Globus pallidus (tissue), 1 donor: Measurements from ENCODE around the gene KCNK16.

Source experiments
- DNase-seq: peaks from one replicate; pipeline ENCODE4 v3.0.0-alpha.2; 2015; ENCODE audit warnings: low spot score

KCNK16 gene

GRCh38 chr6:39276379-39276995, 46.0 kb downstream of the KCNK16 start:
- no peak for DNase-seq

GRCh38 chr6:39274903-39275302, 47.6 kb downstream of the KCNK16 start:
- DNase-seq, result no peak

- DNase-seq, result no peak
Measured at GRCh38 chr6:39274471-39274870, 48.0 kb downstream of the KCNK16 start.

- no peak for DNase-seq
Measured at GRCh38 chr6:39273406-39273821, 49.1 kb downstream of the KCNK16 start.

- DNase-seq, result no peak
Measured at GRCh38 chr6:39269961-39270360, 52.5 kb downstream of the KCNK16 start.

- DNase-seq, result no peak
Measured at GRCh38 chr6:39268721-39269120, 53.8 kb downstream of the KCNK16 start.

GRCh38 chr6:39268171-39268570, 54.3 kb downstream of the KCNK16 start:
- no peak for DNase-seq

- DNase-seq, result no peak
Measured at GRCh38 chr6:39266782-39267355, 55.6 kb downstream of the KCNK16 start.

- DNase-seq, result no peak
Measured at GRCh38 chr6:39266375-39266774, 56.1 kb downstream of the KCNK16 start.
